Activated B cell treated with CpG ODN at 0.5 μM for 24 hours (primary cell): ENCODE measurements around the gene USP24. TPM values are rescaled to one million over a fixed set of nuclear protein-coding genes. Genes with fewer than 3 reads are reported as not detected.

Experiments
- ATAC-seq: fragments of 200-7000 bp; cut with Tn5 transposase; one replicate; pipeline ENCODE4 v1.10.0; 2021; ENCODE audit warnings: low read depth, mild to moderate bottlenecking, moderate library complexity
- CTCF ChIA-PET: fragments of 350-600 bp; sonication (Branson Sonifier 250); formaldehyde crosslinking; loops from one replicate; lab custom pipeline; 2021; ENCODE audit warnings: antibody characterized with exemption; lab: Charles Lee
- POLR2A ChIA-PET: fragments of 350-600 bp; sonication (Branson Sonifier 250); formaldehyde crosslinking; loops from one replicate; lab custom pipeline; 2021; ENCODE audit warnings: antibody characterized with exemption; lab: Charles Lee
- DNase-seq: peaks from one replicate; pipeline ENCODE4 v3.0.0; 2022
- H3K27ac Mint-ChIP-seq: one replicate; pipeline ENCODE4 v1.8.0; 2020; ENCODE audit warnings: mixed read lengths
- H3K27me3 Mint-ChIP-seq: one replicate; pipeline ENCODE4 v1.8.0; 2021; ENCODE audit warnings: mixed read lengths
- H3K36me3 Mint-ChIP-seq: one replicate; pipeline ENCODE4 v1.8.0; 2021; ENCODE audit warnings: low read depth, mixed read lengths
- H3K4me1 Mint-ChIP-seq: one replicate; pipeline ENCODE4 v1.8.0; 2021; ENCODE audit warnings: mixed read lengths
- H3K4me3 Mint-ChIP-seq: one replicate; pipeline ENCODE4 v1.8.0; 2020; ENCODE audit warnings: mild to moderate bottlenecking, mixed read lengths
- H3K9me3 Mint-ChIP-seq: one replicate; pipeline ENCODE4 v1.8.0; 2020; ENCODE audit warnings: mixed read lengths
- CTCF ChIP-seq: fragments of 200-600 bp; IDR thresholded peaks from one replicate; pipeline ENCODE4 v1.8.0; 2022; ENCODE audit warnings: antibody characterized with exemption, mild to moderate bottlenecking
- intact Hi-C: fragments of 100-400 bp; cut with micrococcal nuclease; formaldehyde crosslinking; loops from one replicate; pipeline ENCODE4 v1.15.1; 2024
- total RNA-seq: library from RNA; stranded (reverse); gene quantifications from 2 replicates; pipeline ENCODE4 v1.2.3, GENCODE V29; 2022

Gene USP24
- total RNA-seq, 1 donor from 2014 or later: 91.4 TPM

GRCh38 chr1:55064071-55064581 is 151.0 kb downstream of the USP24 start:
- DNase-seq (no peak), ATAC-seq (peak; percentile 28)
- no peaks in the 10 kb centered on the region for H3K9me3 Mint-ChIP-seq
- H3K36me3 Mint-ChIP-seq: peaks cover 34% of the 10 kb centered on the region
- CTCF ChIA-PET: interaction anchor here (1.5 kb wide), 1 partner anchor 213 kb away, joined by 4 read pairs; no protein-coding TSS in a partner anchor
- H3K4me1 Mint-ChIP-seq: no peaks in the 10 kb centered on the region
- TF ChIP-seq CTCF: no peak
- intact Hi-C loops: no loop called here
- H3K27ac Mint-ChIP-seq: no peak overlapping the region
- POLR2A ChIA-PET: no interaction called here
- no peak overlapping the region for H3K4me3 Mint-ChIP-seq
- no peaks in the 10 kb centered on the region for H3K27me3 Mint-ChIP-seq

- DNase-seq (no peak), ATAC-seq (no peak)
- CTCF ChIA-PET: interaction anchor here (1.5 kb wide), 1 partner anchor 214 kb away, joined by 4 read pairs; no protein-coding TSS in a partner anchor
- POLR2A ChIA-PET: no interaction called here
- intact Hi-C loops: no loop called here
- H3K4me3 Mint-ChIP-seq: no peak overlapping the region
- H3K4me1 Mint-ChIP-seq: no peaks in the 10 kb centered on the region
- no peaks in the 10 kb centered on the region for H3K9me3 Mint-ChIP-seq
- H3K27me3 Mint-ChIP-seq: no peaks in the 10 kb centered on the region
- TF ChIP-seq CTCF: no peak
- no peak overlapping the region for H3K27ac Mint-ChIP-seq
- H3K36me3 Mint-ChIP-seq: peaks cover 28% of the 10 kb centered on the region
Observed at GRCh38 chr1:55063577-55063942, 151.6 kb downstream of the USP24 start.

- ChIA-PET CTCF (interaction anchor here (1.5 kb wide), 1 partner anchor 215 kb away, joined by 4 read pairs; no protein-coding TSS in a partner anchor), POLR2A (no interaction called here)
- H3K27ac Mint-ChIP-seq: no peak overlapping the region
- no peak for TF ChIP-seq CTCF
- no peak for DNase-seq
- no peaks in the 10 kb centered on the region for H3K9me3 Mint-ChIP-seq
- no peak overlapping the region for H3K4me3 Mint-ChIP-seq
- no peaks in the 10 kb centered on the region for H3K27me3 Mint-ChIP-seq
- no peaks in the 10 kb centered on the region for H3K4me1 Mint-ChIP-seq
- intact Hi-C loops: no loop called here
- ATAC-seq: no peak
- peaks cover 23% of the 10 kb centered on the region for H3K36me3 Mint-ChIP-seq
Observed at GRCh38 chr1:55062801-55063576, 152.2 kb downstream of the USP24 start.

GRCh38 chr1:55061706-55062321 is 153.3 kb downstream of the USP24 start:
- H3K9me3 Mint-ChIP-seq: no peaks in the 10 kb centered on the region
- H3K36me3 Mint-ChIP-seq: peaks cover 12% of the 10 kb centered on the region
- no peak overlapping the region for H3K4me3 Mint-ChIP-seq
- H3K27ac Mint-ChIP-seq: no peak overlapping the region
- ChIA-PET CTCF (no interaction called here), POLR2A (no interaction called here)
- H3K27me3 Mint-ChIP-seq: no peaks in the 10 kb centered on the region
- ATAC-seq: no peak
- TF ChIP-seq CTCF: no peak
- intact Hi-C loops: no loop called here
- DNase-seq: no peak
- H3K4me1 Mint-ChIP-seq: no peaks in the 10 kb centered on the region

- no peak overlapping the region for H3K27ac Mint-ChIP-seq
- POLR2A ChIA-PET: no interaction called here
- peaks cover 6% of the 10 kb centered on the region for H3K36me3 Mint-ChIP-seq
- H3K9me3 Mint-ChIP-seq: no peaks in the 10 kb centered on the region
- ATAC-seq: no peak
- no peak overlapping the region for H3K4me3 Mint-ChIP-seq
- TF ChIP-seq CTCF: no peak
- no peak for DNase-seq
- CTCF ChIA-PET: no interaction called here
- intact Hi-C loops: no loop called here
- no peaks in the 10 kb centered on the region for H3K4me1 Mint-ChIP-seq
- no peaks in the 10 kb centered on the region for H3K27me3 Mint-ChIP-seq
Observed at GRCh38 chr1:55061000-55061705, 154.0 kb downstream of the USP24 start.
